GM23248 (cell line): ENCODE data around the gene MRPL45.

Source experiments
- EZH2 ChIP-seq: fragments of 200-600 bp; sonication (generic); IDR thresholded peaks from 2 replicates; pipeline ENCODE4 v1.6.1; 2018; ENCODE audit warnings: antibody characterized with exemption, mild to moderate bottlenecking; ENCODE audit not compliant: insufficient read depth, poor library complexity, severe bottlenecking
- EZH2phosphoT487 ChIP-seq: fragments of 200-600 bp; sonication (generic); IDR thresholded peaks from 2 replicates; pipeline ENCODE4 v1.6.1; 2018; ENCODE audit warnings: antibody characterized with exemption, moderate library complexity, mild to moderate bottlenecking, low read depth; ENCODE audit not compliant: insufficient read depth

GRCh38 chr17:38327936-38328335 lies 31.0 kb downstream of the MRPL45 start:
- no peak for TF ChIP-seq EZH2phosphoT487
- no peak for TF ChIP-seq EZH2
